HepG2 (cell line): ENCODE results near the gene RRAD. TPM values are rescaled to one million over a fixed set of nuclear protein-coding genes. Genes with fewer than 3 reads are reported as not detected.

Source experiments
- ATAC-seq: fragments of 200-7000 bp; cut with Tn5 transposase; 3 replicates; pipeline ENCODE4 v1.9.1; 2020; ENCODE audit warnings: mild to moderate bottlenecking, moderate library complexity
- BruUV-seq: library from RNA; stranded (reverse); fragments of 400-500 nt; replicated peaks from 2 replicates; lab custom pipeline; 2021; lab: Mats Ljungman, UMichigan
- CTCF ChIA-PET: fragments of 300-600 bp; formaldehyde crosslinking; extraction: SDS; loops from one replicate; lab custom pipeline; 2021; ENCODE audit warnings: low total read pairs, inconsistent platforms, low intra/inter-chr PET ratio; lab: Yijun Ruan, JAX
- POLR2A ChIA-PET: fragments of 350-600 bp; sonication (Branson Sonifier 250); formaldehyde crosslinking; loops from one replicate; lab custom pipeline; 2020; ENCODE audit warnings: antibody characterized with exemption, inconsistent platforms; lab: Yijun Ruan, JAX
- DNase-seq: peaks from one replicate; pipeline ENCODE4 v3.0.0-alpha.2; 2015; ENCODE audit warnings: low spot score
- FAIRE-seq: peaks from 3 replicates; lab custom pipeline; 2011; peaks lifted over from hg19 to GRCh38; lab: Jason Lieb, UNC
- H2AFZ ChIP-seq: one replicate; pipeline ENCODE4 v1.6.1; 2011; ENCODE audit warnings: low read length, inconsistent platforms
- H3K27ac ChIP-seq: fragments of 300-600 bp; 3 replicates; pipeline ENCODE4 v1.8.0; 2011; ENCODE audit warnings: mixed run types, mild to moderate bottlenecking, mixed read lengths, low read length, inconsistent platforms; ENCODE audit not compliant: insufficient read depth; ENCODE audit errors: extremely low read length
- H3K27me3 ChIP-seq, 2 experiments: fragments of 200-600 bp in 1 of 2; 2 replicates in 1 of 2; 3 replicates in 1 of 2; pipeline versions ENCODE4 v1.6.0 to v1.8.0; 2011; ENCODE audit warnings: low read length in 2 of 2, mild to moderate bottlenecking in 2 of 2, moderate library complexity in 2 of 2, inconsistent platforms in 1 of 2; ENCODE audit not compliant: insufficient read depth in 2 of 2, control insufficient read depth in 1 of 2
- H3K36me3 ChIP-seq, 2 experiments: fragments of 200-600 bp in 1 of 2; replicated peaks in 1 of 2; 2 replicates in 1 of 2; 3 replicates in 1 of 2; pipeline versions ENCODE4 v1.5.1 to v1.8.0; 2011; ENCODE audit warnings: low read length in 2 of 2, inconsistent platforms in 1 of 2; ENCODE audit not compliant: insufficient read depth in 2 of 2, control insufficient read depth in 1 of 2
- H3K4me1 ChIP-seq: 2 replicates; pipeline ENCODE4 v1.5.1; 2012; ENCODE audit warnings: low read length, inconsistent platforms; ENCODE audit not compliant: insufficient read depth
- H3K4me2 ChIP-seq: 2 replicates; pipeline ENCODE4 v1.6.0; 2011; ENCODE audit warnings: low read depth, low read length, inconsistent platforms
- H3K4me3 ChIP-seq, 3 experiments: fragments of 200-600 bp in 1 of 3; sonication (generic), shearing (Covaris generic) in 1 of 3; replicated peaks in 1 of 3; 2 replicates each; pipeline ENCODE4 v1.5.1; 2011 to 2016; ENCODE audit warnings: low read length in 3 of 3, inconsistent platforms in 2 of 3, low read depth in 2 of 3, mild to moderate bottlenecking in 2 of 3, control low read depth in 1 of 3, mixed read lengths in 1 of 3; ENCODE audit not compliant: insufficient read depth in 1 of 3
- H3K79me2 ChIP-seq: one replicate; pipeline ENCODE4 v1.6.1; 2011; ENCODE audit warnings: low read length, inconsistent platforms; ENCODE audit not compliant: insufficient read depth
- H3K9ac ChIP-seq: 2 replicates; pipeline ENCODE4 v1.6.0; 2011; ENCODE audit warnings: mild to moderate bottlenecking, low read depth, low read length, inconsistent platforms; ENCODE audit not compliant: insufficient read depth
- H3K9me3 ChIP-seq: 2 replicates; pipeline ENCODE4 v1.5.1; 2012; ENCODE audit warnings: mild to moderate bottlenecking, low read length
- H4K20me1 ChIP-seq: 2 replicates; pipeline ENCODE4 v1.6.0; 2011; ENCODE audit warnings: inconsistent platforms, mild to moderate bottlenecking, low read length, moderate library complexity; ENCODE audit not compliant: insufficient read depth
- ARHGAP35 ChIP-seq: sonication (generic); formaldehyde crosslinking; IDR thresholded peaks from 2 replicates; pipeline ENCODE4 v1.9.0; 2022; ENCODE audit warnings: mild to moderate bottlenecking, inconsistent platforms, moderate library complexity, missing genetic modification reagents, borderline replicate concordance
- ETV5 ChIP-seq: IDR thresholded peaks from 2 replicates; pipeline ENCODE4 v1.6.1; 2018; ENCODE audit warnings: missing biosample characterization, missing genetic modification reagents, inconsistent platforms, borderline replicate concordance
- ISL2 ChIP-seq: sonication (generic); formaldehyde crosslinking; IDR thresholded peaks from 2 replicates; pipeline ENCODE4 v1.5.0; 2020; ENCODE audit warnings: missing genetic modification reagents
- MXD4 ChIP-seq: IDR thresholded peaks from 2 replicates; pipeline ENCODE4 v1.6.1; 2016; ENCODE audit warnings: mild to moderate bottlenecking, missing biosample characterization, missing genetic modification reagents
- PHF20 ChIP-seq: sonication (generic); formaldehyde crosslinking; IDR thresholded peaks from 2 replicates; pipeline ENCODE4 v1.5.0; 2020; ENCODE audit warnings: mild to moderate bottlenecking, missing genetic modification reagents
- RARA ChIP-seq: IDR thresholded peaks from 2 replicates; pipeline ENCODE4 v1.6.1; 2016; ENCODE audit warnings: missing genetic modification reagents, missing compliant biosample characterization
- THAP8 ChIP-seq: sonication (generic); formaldehyde crosslinking; IDR thresholded peaks from 2 replicates; pipeline ENCODE4 v1.5.1; 2020; ENCODE audit warnings: missing genetic modification reagents, mild to moderate bottlenecking, borderline replicate concordance
- ZNF234 ChIP-seq: sonication (generic); formaldehyde crosslinking; conservative IDR thresholded peaks from 2 replicates; pipeline ENCODE4 v1.5.1; 2020; ENCODE audit warnings: mild to moderate bottlenecking, missing genetic modification reagents
- ZNF431 ChIP-seq: sonication (generic); formaldehyde crosslinking; IDR thresholded peaks from 2 replicates; pipeline ENCODE4 v1.9.0; 2022; ENCODE audit warnings: missing genetic modification reagents, low read depth, mild to moderate bottlenecking, borderline replicate concordance
- ZNF441 ChIP-seq: sonication (generic); formaldehyde crosslinking; IDR thresholded peaks from 2 replicates; pipeline ENCODE4 v1.7.0; 2021; ENCODE audit warnings: missing genetic modification reagents, borderline replicate concordance
- ZNF501 ChIP-seq: sonication (generic); formaldehyde crosslinking; IDR thresholded peaks from 2 replicates; pipeline ENCODE4 v1.5.1; 2020; ENCODE audit warnings: mild to moderate bottlenecking, moderate library complexity, missing genetic modification reagents
- ZNF546 ChIP-seq: sonication (generic); formaldehyde crosslinking; conservative IDR thresholded peaks from 2 replicates; pipeline ENCODE4 v1.8.1; 2023; ENCODE audit warnings: mild to moderate bottlenecking, missing genetic modification reagents
- ZNF558 ChIP-seq: sonication (generic); formaldehyde crosslinking; IDR thresholded peaks from 2 replicates; pipeline ENCODE4 v1.9.0; 2022; ENCODE audit warnings: mild to moderate bottlenecking, missing genetic modification reagents, borderline replicate concordance
- ZNF607 ChIP-seq: sonication (generic); formaldehyde crosslinking; IDR thresholded peaks from 2 replicates; pipeline ENCODE4 v1.5.1; 2020; ENCODE audit warnings: missing genetic modification reagents, mild to moderate bottlenecking, borderline replicate concordance
- ZNF629 ChIP-seq: sonication (generic); formaldehyde crosslinking; conservative IDR thresholded peaks from 2 replicates; pipeline ENCODE4 v1.5.0; 2020; ENCODE audit warnings: missing genetic modification reagents
- ZNF709 ChIP-seq: sonication (generic); formaldehyde crosslinking; IDR thresholded peaks from 2 replicates; pipeline ENCODE4 v1.5.0; 2020; ENCODE audit warnings: mild to moderate bottlenecking, missing genetic modification reagents
- ZSCAN25 ChIP-seq: sonication (generic); formaldehyde crosslinking; IDR thresholded peaks from 2 replicates; pipeline ENCODE4 v1.8.0; 2022; ENCODE audit warnings: mild to moderate bottlenecking, missing genetic modification reagents
- WGBS: methylation state at CpG from one replicate; pipeline ENCODE4 v1.1.6; 2017; ENCODE audit warnings: low lambda C conversion rate; 5-methylcytosine and 5-hydroxymethylcytosine counted together
- in situ Hi-C: cut with HindIII; loops from 2 replicates; pipeline ENCODE4 v1.10.0; 2017; ENCODE audit warnings: low pct_unique_long_range_greater_than_20kb; ENCODE audit not compliant: extremely low pct_ligation_motif_present
- intact Hi-C: fragments of 100-400 bp; cut with micrococcal nuclease; formaldehyde crosslinking; loops from one replicate; pipeline ENCODE4 v1.10.0; 2022; ENCODE audit not compliant: unreplicated experiment
- polyA plus RNA-seq, 8 experiments: library from polyadenylated mRNA; depleted of rRNA in 3 of 8; stranded (reverse) in 7 of 8; unstranded in 1 of 8; fragments of >200 nt; fragmentation: Illumina TruSeq in 4 of 8; extraction: Trizol in 4 of 8; gene quantifications; 2 replicates each; pipeline versions ENCODE4 v1.2.1 to v1.2.3, GENCODE V29; 2011 to 2016; ENCODE audit warnings: low read depth in 4 of 8, missing spikeins in 1 of 8, mixed read lengths in 1 of 8; ENCODE audit not compliant: insufficient read depth in 1 of 8
- total RNA-seq, 5 experiments: library from RNA; depleted of rRNA; stranded (reverse); fragments of >200 nt; fragmentation: Illumina TruSeq; extraction: Trizol; gene quantifications; 2 replicates each; pipeline ENCODE4 v1.2.3, GENCODE V29; 2016; ENCODE audit warnings: low read depth in 1 of 5
- TF ChIP-seq, protein P1 (sequence below): sonication (generic); formaldehyde crosslinking; IDR thresholded peaks from 2 replicates; pipeline ENCODE4 v1.8.1; 2022; ENCODE audit warnings: mild to moderate bottlenecking, missing genetic modification reagents

RRAD gene
- total and polyA plus RNA-seq, 2 of the 13 experiments (the other 11 are each of a cell fraction or from before 2014, with no cell fraction given) = 0.80 to 1.1 TPM

- in situ Hi-C loops (no loop called here), intact Hi-C loops (loop anchor here (2.0 to 10.0 kb wide), 3 partner anchors 23 to 61 kb away; no protein-coding TSS in a partner anchor)
- CTCF ChIA-PET = interaction anchor here (0.9 to 2.4 kb wide), 6 partner anchors 9 to 226 kb away, joined by 3 to 13 read pairs (median 4); no protein-coding TSS in a partner anchor
- ATAC-seq (peak; percentile 41), DNase-seq (no peak), FAIRE-seq (no peak)
- Histone ChIP-seq H3K79me2 (no peaks in the 10 kb centered on the region), H3K4me2 (peak overlapping the region; percentile 74), H3K27me3 (peaks cover 3 to 20% of the 10 kb centered on the region in 2 experiments; a peak in 4 of 5 replicates), H3K9ac (peak overlapping the region; percentile 27; the same call in 1 of the 2 replicates), H3K9me3 (0 out of 2 replicates have a peak, but pooled peaks cover 5% of the 10 kb centered on the region), H2AFZ (peak overlapping the region; percentile 24), H3K4me3 (peak overlapping the region in 2 of 3 experiments; percentile 25 to 40; a peak in 4 of 6 replicates), H3K36me3 (no peaks in the 10 kb centered on the region), H4K20me1 (no peaks in the 10 kb centered on the region), H3K4me1 (peaks cover 73% of the 10 kb centered on the region), H3K27ac (no peak overlapping the region)
- POLR2A ChIA-PET = interaction anchor here (0.8 to 1.3 kb wide), 3 partner anchors 9 to 293 kb away, joined by 3 to 7 read pairs (median 3); partner anchors contain the start of gene NOL3
- peak; percentile 34; the same call in 1 of the 2 replicates for TF ChIP-seq ETV5 (CRISPR knock-in tag)
- 0 out of 2 replicates have a peak, but pooled peaks have one; percentile 27 for TF ChIP-seq PHF20 (CRISPR knock-in tag)
- 0 out of 2 replicates have a peak, but pooled peaks have one; percentile 3 for TF ChIP-seq ZNF441 (CRISPR knock-in tag)
- TF ChIP-seq ZNF607 (CRISPR knock-in tag) = peak; percentile 74; the same call in 1 of the 2 replicates
- TF ChIP-seq THAP8 (CRISPR knock-in tag) = 0 out of 2 replicates have a peak, but pooled peaks have one; percentile 53
- no peak for TF ChIP-seq ZSCAN25
- 0 out of 2 replicates have a peak, but pooled peaks have one; percentile 10 for TF ChIP-seq ZNF629
- TF ChIP-seq RARA (CRISPR knock-in tag) = 0 out of 2 replicates have a peak, but pooled peaks have one; percentile 1
- TF ChIP-seq, protein P1, sequence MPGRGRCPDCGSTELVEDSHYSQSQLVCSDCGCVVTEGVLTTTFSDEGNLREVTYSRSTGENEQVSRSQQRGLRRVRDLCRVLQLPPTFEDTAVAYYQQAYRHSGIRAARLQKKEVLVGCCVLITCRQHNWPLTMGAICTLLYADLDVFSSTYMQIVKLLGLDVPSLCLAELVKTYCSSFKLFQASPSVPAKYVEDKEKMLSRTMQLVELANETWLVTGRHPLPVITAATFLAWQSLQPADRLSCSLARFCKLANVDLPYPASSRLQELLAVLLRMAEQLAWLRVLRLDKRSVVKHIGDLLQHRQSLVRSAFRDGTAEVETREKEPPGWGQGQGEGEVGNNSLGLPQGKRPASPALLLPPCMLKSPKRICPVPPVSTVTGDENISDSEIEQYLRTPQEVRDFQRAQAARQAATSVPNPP (CRISPR knock-in tag) = no peak
- 0 out of 2 replicates have a peak, but pooled peaks have one; percentile 10 for TF ChIP-seq MXD4 (CRISPR knock-in tag)
- no peak for TF ChIP-seq ARHGAP35 (CRISPR knock-in tag)
- 0 out of 2 replicates have a peak, but pooled peaks have one; percentile 19 for TF ChIP-seq ZNF558 (CRISPR knock-in tag)
- TF ChIP-seq ZNF501 (CRISPR knock-in tag) = 0 out of 2 replicates have a peak, but pooled peaks have one; percentile 9
- TF ChIP-seq ZNF709 (CRISPR knock-in tag) = 0 out of 2 replicates have a peak, but pooled peaks have one; percentile 20
- TF ChIP-seq ZNF234 (CRISPR knock-in tag) = 0 out of 2 replicates have a peak, but pooled peaks have one; percentile 49
- 0 out of 2 replicates have a peak, but pooled peaks have one; percentile 21 for TF ChIP-seq ISL2 (CRISPR knock-in tag)
- 0 out of 2 replicates have a peak, but pooled peaks have one; percentile 43 for TF ChIP-seq ZNF431 (CRISPR knock-in tag)
- TF ChIP-seq ZNF546 = no peak
- WGBS = 14% methylated on average over 6 of the region's 10 CpGs
- no TSS peak for BruUV-seq
These were observed 28.2 kb upstream of the RRAD start for GRCh38 chr16:66953462-66954096.
